ENCODE results near the gene TXNRD3. TPM values are rescaled to one million over a fixed set of nuclear protein-coding genes. Genes with fewer than 3 reads are reported as not detected.

Gene TXNRD3
- total RNA-seq, 2 experiments from 2014 or later = not detected

DNA sequence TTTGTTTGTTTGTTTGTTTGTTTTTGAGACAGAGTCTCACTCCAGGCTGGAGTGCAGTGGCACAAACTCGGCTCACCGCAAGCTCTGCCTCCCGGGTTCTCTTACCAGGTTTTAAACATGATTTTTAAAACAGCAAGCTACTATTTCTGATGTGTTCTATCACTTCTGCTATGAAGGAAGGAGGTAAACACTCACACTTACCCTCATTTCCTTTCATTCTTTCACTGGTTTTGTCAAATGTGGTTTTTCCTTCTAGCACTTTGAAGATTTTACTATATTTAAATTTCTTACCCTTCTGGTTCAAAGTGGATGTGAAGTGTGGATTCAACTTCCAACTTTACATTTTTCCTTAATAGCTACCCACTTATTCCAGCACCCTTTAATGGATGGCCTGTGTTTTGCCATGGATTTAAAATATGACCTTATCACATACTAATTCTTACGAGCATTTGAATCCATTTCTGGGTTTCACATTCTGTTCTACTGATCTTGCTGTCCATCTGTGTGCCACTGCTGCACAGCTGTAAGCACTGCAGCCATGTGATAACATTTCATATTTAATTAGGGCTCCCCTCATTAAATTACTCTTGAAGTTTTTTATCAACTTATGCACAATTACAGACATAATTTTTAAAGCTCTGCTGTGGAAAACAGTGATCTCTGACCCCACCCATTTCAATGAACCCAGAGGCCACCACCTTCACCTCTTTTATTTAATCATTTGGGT, 42.3 kb downstream of the TXNRD3 start:
- no peak for TF ChIP-seq EZH2phosphoT487 (IDR thresholded peaks at IDR 0.05; ENCODE audit: borderline replicate concordance, low read depth, low read length)
- TF ChIP-seq, protein P1, sequence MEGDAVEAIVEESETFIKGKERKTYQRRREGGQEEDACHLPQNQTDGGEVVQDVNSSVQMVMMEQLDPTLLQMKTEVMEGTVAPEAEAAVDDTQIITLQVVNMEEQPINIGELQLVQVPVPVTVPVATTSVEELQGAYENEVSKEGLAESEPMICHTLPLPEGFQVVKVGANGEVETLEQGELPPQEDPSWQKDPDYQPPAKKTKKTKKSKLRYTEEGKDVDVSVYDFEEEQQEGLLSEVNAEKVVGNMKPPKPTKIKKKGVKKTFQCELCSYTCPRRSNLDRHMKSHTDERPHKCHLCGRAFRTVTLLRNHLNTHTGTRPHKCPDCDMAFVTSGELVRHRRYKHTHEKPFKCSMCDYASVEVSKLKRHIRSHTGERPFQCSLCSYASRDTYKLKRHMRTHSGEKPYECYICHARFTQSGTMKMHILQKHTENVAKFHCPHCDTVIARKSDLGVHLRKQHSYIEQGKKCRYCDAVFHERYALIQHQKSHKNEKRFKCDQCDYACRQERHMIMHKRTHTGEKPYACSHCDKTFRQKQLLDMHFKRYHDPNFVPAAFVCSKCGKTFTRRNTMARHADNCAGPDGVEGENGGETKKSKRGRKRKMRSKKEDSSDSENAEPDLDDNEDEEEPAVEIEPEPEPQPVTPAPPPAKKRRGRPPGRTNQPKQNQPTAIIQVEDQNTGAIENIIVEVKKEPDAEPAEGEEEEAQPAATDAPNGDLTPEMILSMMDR (conservative IDR thresholded peaks at IDR 0.05; ENCODE audit: low read length) = no peak
- no peaks in the 10 kb centered on the region for H3K9me3 ChIP-seq (ENCODE audit: low read length)
- H3K9me2 ChIP-seq (ENCODE audit: insufficient read depth, low read length) = no peaks in the 10 kb centered on the region
- DNase-seq (ENCODE audit: low spot score) = no peak
- H3K4me3 ChIP-seq (ENCODE audit: low read depth, low read length, poor library complexity, severe bottlenecking) = no peak overlapping the region
- no peaks in the 10 kb centered on the region for H3K4me1 ChIP-seq (ENCODE audit: insufficient read depth, low read length, poor library complexity, severe bottlenecking)
- no peak overlapping the region for H2AFZ ChIP-seq (ENCODE audit: low read length)
- BruUV-seq (replicated peaks) = no TSS peak
- intact Hi-C loops (cut with micrococcal nuclease; ENCODE audit: unreplicated experiment) = no loop called here
- H4K20me1 ChIP-seq (ENCODE audit: insufficient read depth, low read length) = no peaks in the 10 kb centered on the region
- H3K79me2 ChIP-seq (ENCODE audit: insufficient read depth, low read depth, low read length) = no peaks in the 10 kb centered on the region
- H3K36me3 ChIP-seq (ENCODE audit: insufficient read depth, low read length) = no peaks in the 10 kb centered on the region
- H3K4me2 ChIP-seq (ENCODE audit: low read length) = no peak overlapping the region
- no peak overlapping the region for H3K27ac ChIP-seq (ENCODE audit: low read depth, low read length, poor library complexity, severe bottlenecking)
- ChIA-PET CTCF (ENCODE audit: unreplicated experiment) (no interaction called here), POLR2A (interaction anchor here (0.6 kb wide), 1 partner anchor 16 kb away, joined by 3 read pairs; no protein-coding TSS in a partner anchor)

DNA sequence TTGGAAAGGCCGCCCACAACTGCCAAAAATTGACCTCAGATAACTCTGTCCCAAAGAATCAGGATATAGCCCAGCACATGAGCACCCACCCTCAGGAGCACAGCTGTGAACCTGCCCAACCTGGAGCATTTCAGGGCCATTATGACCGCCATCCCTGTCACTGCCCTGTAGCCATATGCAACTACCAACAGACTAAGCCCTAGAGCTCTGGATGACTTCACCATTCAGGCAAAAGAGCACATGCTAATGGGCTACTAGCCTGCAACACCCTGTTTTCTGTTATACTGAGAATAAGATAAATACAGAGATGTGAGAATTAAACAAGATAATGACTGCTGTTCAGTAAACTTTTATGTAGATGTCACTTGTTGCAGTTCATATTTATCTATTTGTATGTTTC, 45.0 kb downstream of the TXNRD3 start:
- H3K79me2 ChIP-seq (ENCODE audit: insufficient read depth, low read depth, low read length) = no peaks in the 10 kb centered on the region
- H3K4me1 ChIP-seq (ENCODE audit: insufficient read depth, low read length, poor library complexity, severe bottlenecking) = no peaks in the 10 kb centered on the region
- ChIA-PET CTCF (ENCODE audit: unreplicated experiment) (no interaction called here), POLR2A (no interaction called here)
- no peaks in the 10 kb centered on the region for H3K9me3 ChIP-seq (ENCODE audit: low read length)
- H3K4me2 ChIP-seq (ENCODE audit: low read length) = no peak overlapping the region
- H3K36me3 ChIP-seq (ENCODE audit: insufficient read depth, low read length) = no peaks in the 10 kb centered on the region
- H4K20me1 ChIP-seq (ENCODE audit: insufficient read depth, low read length) = no peaks in the 10 kb centered on the region
- BruUV-seq (replicated peaks) = no TSS peak
- no peak overlapping the region for H3K27ac ChIP-seq (ENCODE audit: low read depth, low read length, poor library complexity, severe bottlenecking)
- DNase-seq (ENCODE audit: low spot score) = no peak
- no peaks in the 10 kb centered on the region for H3K9me2 ChIP-seq (ENCODE audit: insufficient read depth, low read length)
- intact Hi-C loops (cut with micrococcal nuclease; ENCODE audit: unreplicated experiment) = no loop called here
- H2AFZ ChIP-seq (ENCODE audit: low read length) = no peak overlapping the region
- H3K4me3 ChIP-seq (ENCODE audit: low read depth, low read length, poor library complexity, severe bottlenecking) = no peak overlapping the region
- no peak for TF ChIP-seq EZH2phosphoT487 (IDR thresholded peaks at IDR 0.05; ENCODE audit: borderline replicate concordance, low read depth, low read length)
- TF ChIP-seq, protein P1 (conservative IDR thresholded peaks at IDR 0.05; ENCODE audit: low read length) = no peak

DNA sequence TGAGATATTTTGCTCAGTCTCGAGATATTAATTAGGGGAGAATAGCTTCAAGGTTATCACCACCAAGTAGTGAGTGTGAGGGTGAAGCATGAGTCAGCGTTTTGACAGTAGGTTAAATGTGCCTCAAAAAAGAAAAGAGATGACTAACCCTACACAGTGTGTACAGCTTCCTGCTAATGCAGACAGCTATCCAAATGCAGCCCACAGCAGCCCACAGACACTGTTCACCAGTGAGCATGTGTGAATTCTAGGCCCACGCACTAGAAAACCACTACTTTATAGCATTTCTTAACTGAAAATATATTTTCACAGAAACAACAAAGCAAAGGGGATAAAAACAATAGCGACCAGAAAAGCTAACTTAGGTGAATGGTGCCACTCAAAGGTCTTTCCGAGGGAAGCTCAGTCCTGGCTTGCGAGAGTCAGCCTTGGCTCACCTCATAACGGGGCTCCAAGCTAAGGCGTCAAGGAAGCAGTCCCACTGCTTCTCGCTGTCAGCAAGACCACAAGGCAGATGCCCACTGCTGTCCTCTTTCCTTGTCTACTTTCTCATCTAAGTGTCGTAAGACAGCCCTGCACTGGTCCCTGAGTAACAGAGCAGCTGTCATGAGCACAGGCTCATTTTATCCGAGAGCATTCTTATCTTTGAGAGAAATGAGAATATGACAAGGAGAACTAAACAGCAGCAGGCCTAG, 47.6 kb downstream of the TXNRD3 start:
- H3K9me2 ChIP-seq (ENCODE audit: insufficient read depth, low read length) = no peaks in the 10 kb centered on the region
- intact Hi-C loops (cut with micrococcal nuclease; ENCODE audit: unreplicated experiment) = no loop called here
- H3K4me2 ChIP-seq (ENCODE audit: low read length) = no peak overlapping the region
- POLR2A ChIA-PET = interaction anchor here (0.6 kb wide), 1 partner anchor 28 kb away, joined by 3 read pairs; no protein-coding TSS in a partner anchor
- DNase-seq (ENCODE audit: low spot score) = no peak
- no peaks in the 10 kb centered on the region for H3K79me2 ChIP-seq (ENCODE audit: insufficient read depth, low read depth, low read length)
- TF ChIP-seq, protein P1 (conservative IDR thresholded peaks at IDR 0.05; ENCODE audit: low read length) = no peak
- no peak for TF ChIP-seq EZH2phosphoT487 (IDR thresholded peaks at IDR 0.05; ENCODE audit: borderline replicate concordance, low read depth, low read length)
- H4K20me1 ChIP-seq (ENCODE audit: insufficient read depth, low read length) = no peaks in the 10 kb centered on the region
- H3K4me1 ChIP-seq (ENCODE audit: insufficient read depth, low read length, poor library complexity, severe bottlenecking) = no peaks in the 10 kb centered on the region
- CTCF ChIA-PET (ENCODE audit: unreplicated experiment) = no interaction called here
- no peak overlapping the region for H3K27ac ChIP-seq (ENCODE audit: low read depth, low read length, poor library complexity, severe bottlenecking)
- H3K4me3 ChIP-seq (ENCODE audit: low read depth, low read length, poor library complexity, severe bottlenecking) = no peak overlapping the region
- no peaks in the 10 kb centered on the region for H3K36me3 ChIP-seq (ENCODE audit: insufficient read depth, low read length)
- H3K9me3 ChIP-seq (ENCODE audit: low read length) = no peaks in the 10 kb centered on the region
- H2AFZ ChIP-seq (ENCODE audit: low read length) = no peak overlapping the region
- no TSS peak for BruUV-seq (replicated peaks)
